GM12875 (cell line): ENCODE measurements around the gene CFAP46.

Source experiments
- H3K4me3 ChIP-seq: one replicate; pipeline ENCODE4 v1.5.1; 2011; ENCODE audit warnings: low read depth, low read length, control low read depth
- CTCF ChIP-seq: IDR thresholded peaks from 2 replicates; pipeline ENCODE4 v1.5.1; 2011; ENCODE audit warnings: low read depth, mild to moderate bottlenecking, control low read depth, inconsistent platforms, low read length, moderate library complexity, borderline replicate concordance; ENCODE audit not compliant: insufficient read depth

Gene CFAP46

GRCh38 chr10:132908621-132909295 lies 33.6 kb downstream of the CFAP46 start:
- H3K4me3 ChIP-seq: no peak overlapping the region
- no peak for TF ChIP-seq CTCF

- H3K4me3 ChIP-seq: no peak overlapping the region
- TF ChIP-seq CTCF: no peak
These were observed 34.3 kb downstream of the CFAP46 start for GRCh38 chr10:132907821-132908620.

- H3K4me3 ChIP-seq: no peak overlapping the region
- TF ChIP-seq CTCF: no peak
These were observed 35.5 kb downstream of the CFAP46 start for GRCh38 chr10:132906836-132907235.

GRCh38 chr10:132906106-132906505 lies 36.3 kb downstream of the CFAP46 start:
- no peak for TF ChIP-seq CTCF
- H3K4me3 ChIP-seq: no peak overlapping the region

GRCh38 chr10:132905661-132906060 lies 36.7 kb downstream of the CFAP46 start:
- no peak for TF ChIP-seq CTCF
- no peak overlapping the region for H3K4me3 ChIP-seq

GRCh38 chr10:132904814-132905649 lies 37.3 kb downstream of the CFAP46 start:
- H3K4me3 ChIP-seq: no peak overlapping the region
- no peak for TF ChIP-seq CTCF
